A549 (cell line): ENCODE results near the gene DYNC1LI2. TPM values are rescaled to one million over a fixed set of nuclear protein-coding genes. Genes with fewer than 3 reads are reported as not detected.

Experiments
- ATAC-seq, 2 experiments: fragments of 200-7000 bp in 1 of 2; fragments of >200 bp in 1 of 2; cut with Nextera tagmentation in 1 of 2; cut with Tn5 transposase in 1 of 2; 3 replicates each; pipeline versions ENCODE4 v1.8.0 to v1.9.1; 2018 to 2020; ENCODE audit warnings: mild to moderate bottlenecking in 1 of 2, moderate library complexity in 1 of 2
- CTCF ChIA-PET: fragments of 300-600 bp; sonication (Branson Sonifier 250); formaldehyde crosslinking; extraction: SDS; loops from one replicate; lab custom pipeline; 2021; ENCODE audit warnings: antibody characterized with exemption, inconsistent platforms; lab: Yijun Ruan, JAX
- POLR2A ChIA-PET: fragments of 350-600 bp; formaldehyde crosslinking; extraction: SDS; loops from one replicate; lab custom pipeline; 2021; ENCODE audit warnings: antibody characterized with exemption, inconsistent platforms; lab: Yijun Ruan, JAX
- DNase-seq, 2 experiments: peaks; one replicate each; pipeline versions ENCODE4 v3.0.0 to v3.0.0-alpha.2; 2011 to 2016; ENCODE audit warnings: low read depth in 1 of 2, low spot score in 1 of 2
- FAIRE-seq: peaks from 2 replicates; lab custom pipeline; 2011; peaks lifted over from hg19 to GRCh38; lab: Jason Lieb, UNC
- H3K27ac ChIP-seq, 2 experiments: fragments of >200 bp; sonication (Bioruptor Twin); formaldehyde crosslinking; 3 replicates each; pipeline ENCODE4 v1.5.1; 2016 to 2017
- H3K4me1 ChIP-seq: fragments of >200 bp; sonication (Bioruptor Twin); formaldehyde crosslinking; 3 replicates; pipeline ENCODE4 v1.6.1; 2016
- H3K4me2 ChIP-seq: fragments of >200 bp; sonication (Bioruptor Twin); formaldehyde crosslinking; 3 replicates; pipeline ENCODE4 v1.6.1; 2016
- H3K4me3 ChIP-seq: fragments of >200 bp; sonication (Bioruptor Twin); formaldehyde crosslinking; 3 replicates; pipeline ENCODE4 v1.5.1; 2016
- H3K9me3 ChIP-seq: fragments of >200 bp; sonication (Bioruptor Twin); formaldehyde crosslinking; 3 replicates; pipeline ENCODE4 v1.6.1; 2016
- BHLHE40 ChIP-seq: IDR thresholded peaks from 2 replicates; pipeline ENCODE4 v1.6.1; 2012; ENCODE audit warnings: low read depth, low read length, inconsistent platforms
- CBX2 ChIP-seq: fragments of 200-600 bp; sonication (generic); IDR thresholded peaks from 2 replicates; pipeline ENCODE4 v1.6.1; 2016; ENCODE audit warnings: low read depth, mild to moderate bottlenecking, borderline replicate concordance
- CEBPB ChIP-seq, 2 experiments: fragments of >200 bp in 1 of 2; sonication (Bioruptor Twin) in 1 of 2; formaldehyde crosslinking in 1 of 2; IDR thresholded peaks; 2 replicates each; pipeline ENCODE4 v1.6.1; 2012 to 2016
- CHD4 ChIP-seq: fragments of 200-600 bp; sonication (generic); IDR thresholded peaks from 2 replicates; pipeline ENCODE4 v1.6.1; 2016; ENCODE audit warnings: antibody characterized with exemption, mild to moderate bottlenecking, borderline replicate concordance
- FOSB ChIP-seq: fragments of 250-450 bp; sonication (Bioruptor Pico); IDR thresholded peaks from 2 replicates; pipeline ENCODE4 v1.5.0; 2020; ENCODE audit warnings: mild to moderate bottlenecking, moderate library complexity
- HDAC2 ChIP-seq: fragments of 200-600 bp; sonication (generic); IDR thresholded peaks from 2 replicates; pipeline ENCODE4 v1.6.1; 2016
- HEYL ChIP-seq: fragments of 250-450 bp; sonication (Bioruptor Pico); IDR thresholded peaks from 2 replicates; pipeline ENCODE4 v1.8.0; 2021; ENCODE audit warnings: mild to moderate bottlenecking, moderate library complexity
- HOXB13 ChIP-seq: fragments of 250-450 bp; sonication (Bioruptor Pico); IDR thresholded peaks from 2 replicates; pipeline ENCODE4 v1.5.0; 2020; ENCODE audit warnings: low read depth, mild to moderate bottlenecking, moderate library complexity
- MYC ChIP-seq: IDR thresholded peaks from 2 replicates; pipeline ENCODE4 v1.6.1; 2012; ENCODE audit warnings: mild to moderate bottlenecking, inconsistent platforms, low read length, improper control_type of control experiment, borderline replicate concordance
- NR3C1 ChIP-seq: fragments of >200 bp; sonication (Bioruptor Twin); formaldehyde crosslinking; IDR thresholded peaks from 3 replicates; pipeline ENCODE4 v1.6.1; 2017
- PBX3 ChIP-seq: IDR thresholded peaks from 2 replicates; pipeline ENCODE4 v1.6.1; 2012
- POLR2A ChIP-seq: IDR thresholded peaks from 2 replicates; pipeline ENCODE4 v1.6.1; 2012; ENCODE audit warnings: mild to moderate bottlenecking, low read length
- RAD21 ChIP-seq, 2 experiments: fragments of >200 bp in 1 of 2; sonication (Bioruptor Twin) in 1 of 2; formaldehyde crosslinking in 1 of 2; IDR thresholded peaks in 1 of 2; conservative IDR thresholded peaks in 1 of 2; 2 replicates in 1 of 2; 3 replicates in 1 of 2; pipeline ENCODE4 v1.6.1; 2012 to 2018; ENCODE audit warnings: inconsistent platforms in 1 of 2
- RARB ChIP-seq: fragments of 250-450 bp; sonication (Bioruptor Pico); IDR thresholded peaks from 2 replicates; pipeline ENCODE4 v1.8.0; 2021; ENCODE audit warnings: mild to moderate bottlenecking, moderate library complexity
- RCOR1 ChIP-seq: fragments of 150-350 bp; IDR thresholded peaks from 2 replicates; pipeline ENCODE4 v1.6.1; 2014; ENCODE audit warnings: antibody characterized with exemption, low read length, low read depth
- RFX5 ChIP-seq: fragments of 450-650 bp; IDR thresholded peaks from 2 replicates; pipeline ENCODE4 v1.7.1; 2014; ENCODE audit warnings: antibody characterized with exemption, mild to moderate bottlenecking, moderate library complexity
- RNF2 ChIP-seq: fragments of 200-600 bp; sonication (generic); IDR thresholded peaks from 2 replicates; pipeline ENCODE4 v1.6.1; 2016; ENCODE audit warnings: low read depth, mild to moderate bottlenecking, antibody characterized with exemption, moderate library complexity, borderline replicate concordance
- SMC3 ChIP-seq: fragments of >200 bp; sonication (Bioruptor Twin); formaldehyde crosslinking; IDR thresholded peaks from 3 replicates; pipeline ENCODE4 v1.6.1; 2018; ENCODE audit warnings: inconsistent platforms
- SREBF2 ChIP-seq: fragments of 450-650 bp; IDR thresholded peaks from 2 replicates; pipeline ENCODE4 v1.6.1; 2014; ENCODE audit warnings: mild to moderate bottlenecking, moderate library complexity
- ZC3H11A ChIP-seq: fragments of 450-650 bp; IDR thresholded peaks from 2 replicates; pipeline ENCODE4 v1.6.1; 2014; ENCODE audit warnings: antibody characterized with exemption, mild to moderate bottlenecking
- ZFP36 ChIP-seq: fragments of 450-650 bp; IDR thresholded peaks from 2 replicates; pipeline ENCODE4 v1.6.1; 2014; ENCODE audit warnings: borderline replicate concordance; ENCODE audit not compliant: partially characterized antibody
- ZNF302 ChIP-seq: fragments of 250-450 bp; sonication (Bioruptor Pico); IDR thresholded peaks from 2 replicates; pipeline ENCODE4 v1.9.0; 2021; ENCODE audit warnings: inconsistent platforms, mild to moderate bottlenecking, moderate library complexity
- ZSCAN20 ChIP-seq: fragments of 250-450 bp; sonication (Bioruptor Pico); IDR thresholded peaks from 2 replicates; pipeline ENCODE4 v1.8.0; 2022; ENCODE audit warnings: mild to moderate bottlenecking, moderate library complexity
- WGBS: methylation state at CpG from one replicate; pipeline ENCODE4 v1.1.6; 2017; ENCODE audit errors: missing lambda C conversion rate; 5-methylcytosine and 5-hydroxymethylcytosine counted together
- polyA plus RNA-seq, 4 experiments: library from polyadenylated mRNA; depleted of rRNA in 3 of 4; stranded (reverse); fragments of >200 nt; fragmentation: RNase III in 1 of 4; extraction: RNeasy Plus Mini Kit Qiagen cat#74134 plus additional on column Dnase treatment in 1 of 4; gene quantifications; 2 replicates in 3 of 4; 3 replicates in 1 of 4; pipeline ENCODE4 v1.2.3, GENCODE V29; 2011 to 2017
- TF ChIP-seq, protein P1 (sequence below): fragments of 150-350 bp; IDR thresholded peaks from 2 replicates; pipeline ENCODE4 v1.6.1; 2014; ENCODE audit warnings: low read depth, mild to moderate bottlenecking, low read length
- TF ChIP-seq, protein P2 (sequence below): IDR thresholded peaks from 2 replicates; pipeline ENCODE4 v1.6.1; 2012; ENCODE audit warnings: low read depth, borderline replicate concordance

The DYNC1LI2 gene
- polyA plus RNA-seq, 2 of the 4 experiments (the other 2 are of a cell fraction) = 96.5 to 112 TPM

DNA sequence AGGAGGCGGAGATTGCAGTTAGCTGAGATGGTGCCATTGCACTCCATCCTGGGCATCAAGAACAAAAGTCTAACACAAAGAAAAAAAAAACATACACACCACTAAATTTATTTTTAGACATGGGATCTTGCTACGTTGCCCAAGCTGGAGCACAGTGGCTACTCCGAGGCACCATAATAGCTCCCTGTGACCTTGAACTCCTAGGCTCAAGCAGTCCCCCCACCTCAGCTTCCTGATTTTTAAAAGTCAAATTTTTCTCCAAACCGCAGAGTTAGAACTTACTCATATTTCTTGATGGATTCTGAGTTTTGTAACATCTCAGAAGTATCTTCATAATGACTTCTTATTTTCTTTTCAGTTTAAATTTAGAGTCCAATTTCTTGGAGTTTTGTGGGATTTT, 58.3 kb downstream of the DYNC1LI2 start:
- Histone ChIP-seq H3K4me3 (no peak overlapping the region), H3K4me2 (no peak overlapping the region), H3K4me1 (peaks cover 50% of the 10 kb centered on the region), H3K27ac (no peak overlapping the region), H3K9me3 (no peaks in the 10 kb centered on the region)
- no peak for DNase-seq
- no peak for ATAC-seq
- CTCF ChIA-PET = interaction anchor here (0.6 to 3.0 kb wide), 4 partner anchors 32 to 137 kb away, joined by 3 to 15 read pairs (median 4); partner anchors contain the start of gene NAE1
- TF ChIP-seq HOXB13 (CRISPR knock-in tag) = no peak
- TF ChIP-seq CBX2 = no peak
- TF ChIP-seq FOSB = no peak
- no peak for TF ChIP-seq PBX3
- TF ChIP-seq SREBF2 = no peak
- TF ChIP-seq ZNF302 (CRISPR knock-in tag) = no peak
- no peak for TF ChIP-seq RAD21 (conservative IDR thresholded peaks at IDR 0.05 in 1 of 2, IDR thresholded peaks at IDR 0.05 in 1 of 2)
- no peak for TF ChIP-seq NR3C1
- no peak for TF ChIP-seq MYC
- no peak for TF ChIP-seq RARB (CRISPR knock-in tag)
- no peak for TF ChIP-seq SMC3
- no peak for TF ChIP-seq HEYL (CRISPR knock-in tag)
- no peak for TF ChIP-seq CEBPB (IDR thresholded peaks at IDR 0.05)
- TF ChIP-seq, protein P1, sequence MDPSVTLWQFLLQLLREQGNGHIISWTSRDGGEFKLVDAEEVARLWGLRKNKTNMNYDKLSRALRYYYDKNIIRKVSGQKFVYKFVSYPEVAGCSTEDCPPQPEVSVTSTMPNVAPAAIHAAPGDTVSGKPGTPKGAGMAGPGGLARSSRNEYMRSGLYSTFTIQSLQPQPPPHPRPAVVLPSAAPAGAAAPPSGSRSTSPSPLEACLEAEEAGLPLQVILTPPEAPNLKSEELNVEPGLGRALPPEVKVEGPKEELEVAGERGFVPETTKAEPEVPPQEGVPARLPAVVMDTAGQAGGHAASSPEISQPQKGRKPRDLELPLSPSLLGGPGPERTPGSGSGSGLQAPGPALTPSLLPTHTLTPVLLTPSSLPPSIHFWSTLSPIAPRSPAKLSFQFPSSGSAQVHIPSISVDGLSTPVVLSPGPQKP = no peak
- no peak for TF ChIP-seq CHD4
- 95% methylated on average over 4 of the region's 4 CpGs for whole genome bisulfite sequencing
- FAIRE-seq = no peak
- POLR2A ChIA-PET = no interaction called here

- ChIA-PET CTCF (interaction anchor here (1.0 to 3.0 kb wide), 3 partner anchors 31 to 41 kb away, joined by 3 to 15 read pairs (median 5); no protein-coding TSS in a partner anchor), POLR2A (no interaction called here)
- H3K4me3 ChIP-seq = no peak overlapping the region
- peaks cover 48% of the 10 kb centered on the region for H3K4me1 ChIP-seq
- 74% methylated on average over 6 of the region's 6 CpGs for WGBS
- TF ChIP-seq ZSCAN20 (CRISPR knock-in tag) = no peak
- no peak for TF ChIP-seq CBX2
- no peak for TF ChIP-seq RCOR1
- TF ChIP-seq POLR2A = no peak
- no peak for TF ChIP-seq ZC3H11A
- no peak for TF ChIP-seq HDAC2
- no peak for TF ChIP-seq ZFP36
- no peak for TF ChIP-seq RNF2
- no peak for TF ChIP-seq MYC
- no peak for TF ChIP-seq BHLHE40
- TF ChIP-seq, protein P2, sequence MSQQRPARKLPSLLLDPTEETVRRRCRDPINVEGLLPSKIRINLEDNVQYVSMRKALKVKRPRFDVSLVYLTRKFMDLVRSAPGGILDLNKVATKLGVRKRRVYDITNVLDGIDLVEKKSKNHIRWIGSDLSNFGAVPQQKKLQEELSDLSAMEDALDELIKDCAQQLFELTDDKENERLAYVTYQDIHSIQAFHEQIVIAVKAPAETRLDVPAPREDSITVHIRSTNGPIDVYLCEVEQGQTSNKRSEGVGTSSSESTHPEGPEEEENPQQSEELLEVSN = no peak
- TF ChIP-seq HOXB13 (CRISPR knock-in tag) = no peak
- TF ChIP-seq, protein P1 = no peak
- no peak for TF ChIP-seq RFX5
- FAIRE-seq (no peak), DNase-seq (no peak), ATAC-seq (no peak)
- H3K4me2 ChIP-seq = no peak overlapping the region
- H3K9me3 ChIP-seq = no peaks in the 10 kb centered on the region
- no peak overlapping the region for H3K27ac ChIP-seq
Observed at GRCh38 chr16:66692341-66692740, 59.1 kb downstream of the DYNC1LI2 start.
